ENCODE results near the gene KCNJ12.
"Not testable (repeated sequence)": the region's sequence is repeated elsewhere in the genome, so short reads cannot be mapped to it uniquely, and the experiment has no call there.

KCNJ12 gene

DNA sequence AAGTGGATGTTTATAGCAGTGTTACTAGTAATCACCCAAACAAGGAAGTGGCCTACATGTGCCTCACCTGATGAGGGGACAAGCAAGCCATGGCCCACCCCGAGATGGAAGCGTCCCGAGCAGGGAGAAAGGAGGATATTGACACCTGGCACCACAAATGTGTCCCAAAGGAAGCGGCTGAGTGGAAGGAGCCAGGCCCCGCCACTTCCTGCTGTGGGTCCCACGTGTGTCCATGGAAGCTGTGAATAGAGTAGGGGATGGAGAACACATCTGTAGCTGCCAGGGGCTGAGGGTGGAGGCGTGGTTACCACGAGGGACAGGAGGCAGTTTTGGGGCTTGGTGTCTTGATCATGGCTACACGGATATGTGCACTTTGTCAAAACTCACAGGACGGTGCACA is 49.2 kb downstream of the KCNJ12 start:
- no peak for FAIRE-seq
- no peak for TF ChIP-seq POLR2A (IDR thresholded peaks at IDR 0.05; ENCODE audit: low read depth, low read length)
- no peak for DNase-seq (ENCODE audit: insufficient read length, low spot score)

GRCh38 chr17:21425736-21426135 is 49.6 kb downstream of the KCNJ12 start:
- TF ChIP-seq POLR2A (IDR thresholded peaks at IDR 0.05; ENCODE audit: low read depth, low read length), result no peak
- DNase-seq (ENCODE audit: insufficient read length, low spot score) (no peak), FAIRE-seq (no peak)

DNA sequence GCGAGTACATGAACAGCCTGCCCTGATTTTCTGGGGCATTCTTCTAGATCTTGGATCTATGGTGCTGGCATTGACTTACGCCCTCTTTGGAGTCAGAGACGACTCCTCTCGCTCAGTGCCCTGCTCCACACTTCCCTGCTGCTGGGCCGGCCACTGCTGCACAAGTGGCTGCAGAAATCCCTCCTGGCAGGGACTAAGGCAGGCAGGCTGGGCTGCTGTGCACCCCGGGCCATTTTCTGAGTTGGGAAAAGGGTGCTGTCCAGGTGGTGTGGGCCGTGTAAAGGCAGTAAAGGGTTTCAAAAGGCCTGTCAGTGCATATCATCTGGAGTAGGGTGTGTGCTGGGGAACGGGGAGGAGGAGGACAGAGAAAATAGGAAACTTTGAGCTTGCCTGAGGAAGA is 50.1 kb downstream of the KCNJ12 start:
- FAIRE-seq; DNase-seq (ENCODE audit: insufficient read length, low spot score): not testable (repeated sequence)

GRCh38 chr17:21426876-21427275 is 50.7 kb downstream of the KCNJ12 start:
- not testable (repeated sequence) for DNase-seq (ENCODE audit: insufficient read length, low spot score); FAIRE-seq

DNA sequence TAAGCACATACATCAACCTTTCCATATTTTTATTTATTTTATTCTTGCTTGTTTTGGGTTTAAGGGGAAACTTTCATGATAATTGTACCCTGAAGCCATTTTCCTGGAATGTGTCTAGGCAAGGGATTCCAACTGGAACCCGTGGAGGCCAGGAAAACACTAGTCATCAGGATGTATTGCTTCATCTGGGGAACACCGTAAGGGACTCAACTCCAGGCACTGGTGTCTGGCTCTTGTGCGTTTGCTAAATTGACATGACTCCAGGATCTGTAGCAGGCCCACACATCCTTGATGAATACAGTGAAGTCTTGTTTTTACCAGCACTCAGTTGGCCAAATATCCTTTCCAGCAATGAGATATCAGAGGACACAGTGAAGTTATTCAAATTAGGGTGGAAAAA is 51.6 kb downstream of the KCNJ12 start:
- DNase-seq (ENCODE audit: insufficient read length, low spot score); FAIRE-seq: not testable (repeated sequence)

GRCh38 chr17:21428752-21429424 is 52.7 kb downstream of the KCNJ12 start:
- not testable (repeated sequence) for FAIRE-seq; DNase-seq (ENCODE audit: insufficient read length, low spot score)

DNA sequence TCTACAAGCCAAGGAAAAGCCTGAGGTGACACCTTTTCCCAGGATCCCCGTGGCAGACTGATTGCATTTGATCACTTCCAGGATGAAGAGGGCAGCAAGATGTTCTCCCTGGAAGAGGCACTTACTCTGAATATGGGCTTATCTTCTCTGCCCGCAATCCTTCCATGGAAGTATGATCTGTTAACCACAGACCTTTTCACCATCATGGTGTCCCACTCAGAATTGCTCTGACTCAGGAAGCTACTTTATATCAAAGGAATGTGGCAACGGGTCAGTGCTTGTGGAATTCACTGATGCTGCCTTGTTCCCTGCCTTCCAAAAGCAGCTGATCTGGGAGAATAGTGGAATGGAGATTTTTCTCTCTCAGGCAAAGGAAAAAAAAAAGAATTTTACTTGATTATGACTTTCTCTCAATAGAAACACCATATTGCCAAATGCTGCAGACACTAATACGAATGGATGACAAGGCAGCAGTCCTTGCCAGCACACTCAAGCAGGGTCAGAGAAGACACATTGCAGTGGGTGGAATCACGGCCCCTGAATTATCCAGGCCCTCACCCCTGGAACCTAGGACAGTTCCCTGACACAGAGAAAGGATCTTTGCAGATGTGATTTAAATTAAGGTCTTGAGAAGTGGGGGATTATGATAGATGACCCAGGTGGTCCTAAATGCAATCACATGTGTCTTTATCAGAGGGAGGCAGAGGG is 53.9 kb downstream of the KCNJ12 start:
- not testable (repeated sequence) for DNase-seq (ENCODE audit: insufficient read length, low spot score)
- peak; percentile 53 for FAIRE-seq

DNA sequence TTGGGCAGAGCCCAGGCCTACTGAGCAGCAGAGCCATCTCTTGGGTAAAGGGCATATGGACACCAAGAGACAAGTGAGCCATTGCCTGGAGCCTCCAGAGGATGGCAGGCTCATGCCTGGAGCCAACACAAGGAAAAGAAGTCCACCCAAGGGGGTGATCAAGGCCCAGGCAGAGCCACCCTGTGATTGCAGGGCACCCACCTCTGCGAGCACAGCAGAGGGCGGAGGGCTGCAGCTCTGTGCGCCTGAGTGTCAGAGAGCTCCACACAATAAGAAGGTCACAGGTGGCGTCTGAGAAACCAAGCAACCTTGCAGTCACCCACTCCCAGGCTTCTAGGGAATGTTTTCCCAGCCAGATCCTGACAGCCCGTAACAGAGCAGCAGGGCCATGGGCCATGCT is 57.8 kb downstream of the KCNJ12 start:
- not testable (repeated sequence) for DNase-seq (ENCODE audit: insufficient read length, low spot score); FAIRE-seq

- not testable (repeated sequence) for FAIRE-seq; DNase-seq (ENCODE audit: insufficient read length, low spot score)
Observed at GRCh38 chr17:21434976-21435375, 58.8 kb downstream of the KCNJ12 start.

- not testable (repeated sequence) for DNase-seq (ENCODE audit: insufficient read length, low spot score); FAIRE-seq
Observed at GRCh38 chr17:21436481-21436880, 60.3 kb downstream of the KCNJ12 start.

DNA sequence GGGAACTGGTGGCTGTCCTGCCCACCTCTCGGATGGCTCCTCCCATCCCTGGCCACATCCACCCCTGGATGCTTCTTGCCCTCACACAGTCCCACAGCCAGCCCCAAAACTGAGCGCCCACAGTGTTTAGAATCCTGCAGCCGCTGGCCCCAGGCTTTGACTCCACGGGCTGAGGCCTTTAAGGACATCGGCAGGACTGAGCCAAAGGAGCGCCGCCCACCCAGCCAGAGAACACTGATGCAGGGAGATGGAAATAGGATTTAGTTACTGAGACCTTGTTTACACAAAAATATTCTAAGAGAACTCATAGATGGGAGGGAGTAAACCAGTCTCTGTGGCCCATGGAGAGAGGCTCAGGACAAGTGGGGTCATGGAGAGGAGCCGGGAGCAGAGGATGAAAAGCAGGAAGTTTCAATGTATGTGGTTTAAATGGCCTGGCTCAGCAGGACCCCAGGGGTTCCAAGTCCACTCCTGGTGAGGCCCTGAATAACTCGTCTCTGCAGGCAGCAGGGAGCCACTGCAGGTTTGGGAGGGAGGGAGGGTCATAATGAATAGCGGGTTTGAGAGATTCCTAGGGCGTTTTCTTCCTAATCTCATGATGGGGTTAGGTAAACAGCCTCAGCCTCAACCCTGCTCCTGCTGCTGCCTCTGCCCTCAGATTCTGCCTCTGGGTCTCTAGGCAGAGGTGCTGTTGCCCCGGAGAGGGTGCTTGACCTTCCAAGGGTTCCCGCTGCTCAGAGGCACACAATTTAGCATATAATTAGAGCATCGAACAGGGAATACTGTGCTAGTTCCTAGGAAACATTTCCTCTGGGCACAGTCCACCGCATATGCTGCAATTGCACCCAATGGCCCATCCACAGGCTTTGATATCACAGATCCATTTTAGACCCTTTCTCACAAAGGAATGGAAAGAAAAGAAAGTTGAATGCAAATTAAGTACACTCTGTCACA is 61.0 kb downstream of the KCNJ12 start:
- not testable (repeated sequence) for DNase-seq (ENCODE audit: insufficient read length, low spot score); FAIRE-seq

- FAIRE-seq; DNase-seq (ENCODE audit: insufficient read length, low spot score): not testable (repeated sequence)
Observed at GRCh38 chr17:21438316-21439014, 62.3 kb downstream of the KCNJ12 start.

- DNase-seq (ENCODE audit: insufficient read length, low spot score); FAIRE-seq: not testable (repeated sequence)
Observed at GRCh38 chr17:21439015-21439336, 62.8 kb downstream of the KCNJ12 start.

GRCh38 chr17:21445091-21445650 is 69.0 kb downstream of the KCNJ12 start:
- DNase-seq (ENCODE audit: insufficient read length, low spot score) (no peak), FAIRE-seq (no peak)
- no peak for TF ChIP-seq POLR2A (IDR thresholded peaks at IDR 0.05; ENCODE audit: low read depth, low read length)

DNA sequence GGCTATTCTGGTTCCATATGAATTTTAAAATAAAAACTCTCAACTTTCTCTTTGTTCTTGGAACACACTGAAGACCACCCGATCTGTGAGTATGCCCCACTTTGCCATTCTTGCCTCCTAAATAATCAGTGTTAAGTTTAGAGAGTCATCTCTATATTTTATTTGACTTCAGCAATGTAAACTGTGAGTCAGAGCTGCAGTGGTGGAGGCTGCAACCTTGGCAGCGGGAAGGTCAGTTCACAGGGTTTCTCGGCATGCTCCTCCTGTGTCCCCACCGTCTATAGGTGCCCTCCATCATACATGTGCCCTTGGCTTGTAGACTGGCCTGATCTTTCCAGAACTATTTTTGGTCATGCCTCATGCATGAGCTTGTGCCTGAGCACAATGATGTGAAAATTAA is 71.4 kb downstream of the KCNJ12 start:
- not testable (repeated sequence) for DNase-seq (ENCODE audit: insufficient read length, low spot score); FAIRE-seq

DNA sequence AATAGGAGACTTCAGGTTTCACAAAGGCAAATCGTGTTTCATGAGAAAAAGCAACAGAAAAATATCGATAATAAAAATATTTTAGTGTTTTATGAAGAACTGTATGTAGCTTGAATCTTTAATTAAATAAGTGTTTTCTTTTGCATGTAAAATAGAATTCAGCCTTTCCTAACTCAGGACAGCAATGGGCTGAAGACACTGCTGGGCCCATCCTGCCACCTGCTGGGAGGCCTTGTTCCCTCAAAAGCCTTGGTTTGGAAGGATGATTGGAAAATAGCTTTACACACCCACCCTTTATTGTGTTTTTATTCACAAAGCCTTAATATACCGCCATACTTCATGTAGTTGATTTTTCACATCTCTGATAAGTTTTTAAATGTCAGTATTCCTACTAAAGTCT is 73.7 kb downstream of the KCNJ12 start:
- not testable (repeated sequence) for DNase-seq (ENCODE audit: insufficient read length, low spot score); FAIRE-seq

All from H54 (cell line).